NCI-H1694 (cell line): ENCODE measurements around the gene ELOVL6.
"Not testable (repeated sequence)": the region's sequence is repeated elsewhere in the genome, so short reads cannot be mapped to it uniquely, and the experiment has no call there.

Source experiments
- DNase-seq: peaks from one replicate; lab custom pipeline; 2025; lab: John Stamatoyannopoulos, UW

The ELOVL6 gene

DNA sequence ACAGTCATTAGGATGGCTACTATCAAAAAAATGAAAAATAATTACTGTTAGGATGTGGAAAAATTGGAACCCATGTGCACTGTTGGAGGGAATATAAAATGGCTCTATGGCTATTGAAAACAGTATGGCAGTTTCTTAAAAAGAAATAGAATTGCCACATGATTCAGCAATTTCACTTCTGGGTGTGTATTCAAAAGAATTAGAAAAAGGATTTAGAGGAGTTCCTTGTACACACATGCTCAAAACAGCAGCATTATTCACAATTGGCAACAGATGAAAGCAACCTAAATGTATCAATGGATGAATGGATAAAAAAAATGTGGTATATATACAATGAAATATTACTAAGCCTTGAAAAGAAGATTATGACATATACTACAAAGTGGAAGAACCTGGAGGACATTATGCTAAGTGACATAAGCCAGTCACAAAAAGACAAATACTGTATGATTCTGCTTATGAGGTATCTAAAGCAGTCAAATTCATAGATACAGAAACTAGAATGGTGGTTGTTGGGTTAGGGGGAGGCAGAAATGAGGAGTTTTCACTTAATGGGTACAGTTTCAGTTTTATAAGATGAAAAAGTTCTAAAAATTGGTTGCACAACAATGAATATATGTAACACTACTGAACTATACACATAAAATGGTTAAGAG, 123.2 kb downstream of the ELOVL6 start:
- no peak for DNase-seq

- no peak for DNase-seq
Measured at GRCh38 chr4:110074570-110074969, 123.8 kb downstream of the ELOVL6 start.

- DNase-seq, result no peak
Measured at GRCh38 chr4:110073053-110073845, 125.2 kb downstream of the ELOVL6 start.

DNA sequence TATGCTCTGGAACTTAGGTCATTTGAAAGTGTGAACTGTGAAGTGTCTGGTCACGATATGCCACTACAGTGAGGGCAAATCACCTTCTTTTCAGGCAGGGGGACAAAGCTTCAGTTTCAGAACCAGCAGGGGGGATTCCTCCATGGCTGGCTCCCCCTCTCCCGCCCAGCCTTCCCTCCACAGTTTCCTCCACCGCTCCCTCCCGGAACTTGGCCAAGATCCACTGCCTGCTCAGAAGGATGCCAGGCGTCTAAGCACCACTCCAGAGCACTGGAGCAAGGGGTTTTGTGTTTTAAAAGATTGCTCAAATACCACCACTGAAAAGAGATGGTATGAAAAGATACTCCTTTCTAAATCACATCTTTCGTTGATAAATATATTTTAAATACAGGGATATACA, 126.9 kb downstream of the ELOVL6 start:
- no peak for DNase-seq

DNA sequence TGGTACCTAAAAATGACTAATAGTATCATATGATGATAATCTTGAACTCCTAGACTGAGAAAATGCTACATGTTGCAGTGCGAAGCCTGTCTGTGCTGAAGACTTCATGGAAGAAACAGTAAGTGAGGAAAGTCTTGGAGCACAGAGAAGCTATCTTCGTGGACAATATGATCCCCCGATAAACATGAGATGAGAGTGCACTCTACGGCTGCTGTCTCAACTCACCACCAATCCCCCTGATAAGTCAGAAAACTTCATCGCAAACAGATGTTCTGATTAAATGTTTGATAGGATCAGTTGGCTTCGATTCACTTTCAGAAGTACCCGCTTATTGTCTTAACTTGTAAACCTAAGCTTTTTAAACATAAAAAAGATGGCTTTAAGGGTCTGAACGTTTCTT, 130.2 kb downstream of the ELOVL6 start:
- DNase-seq, result no peak

GRCh38 chr4:110064934-110065333, 133.5 kb downstream of the ELOVL6 start:
- no peak for DNase-seq

DNA sequence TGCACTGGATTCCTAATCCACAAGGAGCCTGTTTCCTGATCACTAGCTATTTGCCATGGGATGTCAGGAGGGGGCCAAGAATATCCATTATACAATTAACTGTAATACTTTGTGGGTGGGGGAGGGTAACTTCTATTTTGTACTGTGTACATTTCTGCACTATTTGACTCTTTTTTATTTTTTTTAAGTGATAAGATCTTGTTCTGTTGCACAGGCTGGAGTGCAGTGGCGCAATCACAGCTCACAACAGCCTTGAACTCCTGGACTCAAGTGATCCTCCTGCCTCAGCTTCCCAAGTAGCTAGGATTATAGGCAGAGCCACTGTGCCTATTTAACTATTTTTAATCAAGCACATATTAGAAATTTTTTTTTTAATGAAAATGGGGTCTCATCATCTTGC, 134.1 kb downstream of the ELOVL6 start:
- DNase-seq, result no peak

- no peak for DNase-seq
Measured at GRCh38 chr4:110062166-110062565, 136.2 kb downstream of the ELOVL6 start.

GRCh38 chr4:110061076-110061475, 137.3 kb downstream of the ELOVL6 start:
- DNase-seq, result no peak

- no peak for DNase-seq
Measured at GRCh38 chr4:110059556-110060191, 138.7 kb downstream of the ELOVL6 start.

DNA sequence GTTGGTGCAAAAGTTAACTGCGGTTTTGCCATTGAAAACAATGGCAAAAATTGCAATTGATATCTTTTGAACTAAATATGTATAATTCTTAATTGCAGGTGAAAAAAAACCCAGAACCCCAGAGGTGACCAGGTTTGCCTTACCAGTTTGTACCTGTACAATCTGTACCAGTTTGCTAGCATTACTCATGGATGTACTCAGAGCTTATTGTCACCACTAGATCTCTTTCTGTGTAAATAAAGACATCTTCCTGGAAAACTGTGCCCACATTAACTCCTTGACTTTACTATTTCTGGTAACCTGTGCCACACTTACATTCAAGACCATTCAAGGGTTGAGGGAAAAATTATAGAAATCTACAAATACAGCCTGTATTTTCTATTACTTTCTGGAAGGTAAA, 139.7 kb downstream of the ELOVL6 start:
- no peak for DNase-seq

GRCh38 chr4:110055158-110055768, 143.2 kb downstream of the ELOVL6 start:
- no peak for DNase-seq

GRCh38 chr4:110049951-110050925, 148.2 kb downstream of the ELOVL6 start:
- no peak for DNase-seq

DNA sequence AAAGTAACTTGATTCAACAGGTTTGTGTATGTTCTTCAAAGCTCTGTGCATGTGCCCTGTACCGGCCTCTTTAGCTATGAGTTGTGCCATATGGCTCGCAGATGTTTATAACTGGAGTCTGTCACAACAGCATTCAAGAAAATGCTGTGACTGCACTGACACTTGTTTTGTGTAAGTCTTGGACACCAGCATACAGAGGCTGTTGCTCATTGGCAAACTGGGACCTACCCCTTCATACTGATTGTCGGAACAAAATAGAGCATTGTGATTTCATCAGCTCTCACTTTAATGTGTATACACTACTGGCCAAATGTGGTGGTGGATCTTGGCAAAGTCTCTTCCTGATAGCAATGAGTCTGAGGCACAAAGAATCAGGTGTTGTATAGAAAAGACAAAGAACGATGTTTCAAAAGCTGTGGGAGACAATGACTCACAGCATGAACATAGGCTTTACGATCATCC, 151.8 kb downstream of the ELOVL6 start:
- no peak for DNase-seq

GRCh38 chr4:110042545-110043517, 155.6 kb downstream of the ELOVL6 start:
- no peak for DNase-seq

DNA sequence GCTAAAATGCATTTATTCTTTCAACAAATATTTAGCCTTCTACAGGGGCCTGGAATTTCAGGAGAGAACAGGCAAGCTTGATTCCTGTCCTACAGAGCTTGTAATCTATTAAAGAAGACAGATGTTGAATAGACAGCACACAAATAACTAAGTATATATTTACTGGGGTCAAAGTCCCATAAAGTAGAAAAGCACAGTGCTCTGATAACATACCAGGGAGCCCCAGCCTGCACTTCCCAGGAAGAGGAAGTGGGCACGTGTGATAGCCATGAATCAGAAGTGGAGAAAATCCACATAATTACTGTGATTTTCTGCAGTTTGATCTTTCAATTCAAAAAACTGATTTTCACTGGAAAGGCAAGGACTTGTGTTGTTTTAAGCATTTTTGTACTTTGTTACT, 156.7 kb downstream of the ELOVL6 start:
- no peak for DNase-seq

DNA sequence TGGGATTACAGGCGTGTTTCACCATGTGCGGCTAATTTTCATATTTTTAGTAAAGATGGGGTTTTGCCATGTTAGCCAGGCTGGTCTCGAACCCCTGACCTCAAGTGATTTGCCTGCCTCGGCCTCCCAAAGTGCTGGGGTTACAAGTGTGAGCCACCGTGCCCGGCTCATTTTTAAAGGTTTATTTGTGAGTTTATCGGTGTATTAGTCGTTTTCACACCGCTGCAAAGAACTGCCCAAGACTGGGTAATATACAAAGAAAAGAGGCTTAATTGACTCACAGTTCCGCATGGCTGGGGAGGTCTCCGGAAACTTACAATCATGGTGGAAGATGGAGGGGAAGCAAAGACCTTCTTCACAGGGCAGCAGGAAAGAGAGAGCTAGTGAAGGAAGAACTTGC, 159.3 kb downstream of the ELOVL6 start:
- not testable (repeated sequence) for DNase-seq

DNA sequence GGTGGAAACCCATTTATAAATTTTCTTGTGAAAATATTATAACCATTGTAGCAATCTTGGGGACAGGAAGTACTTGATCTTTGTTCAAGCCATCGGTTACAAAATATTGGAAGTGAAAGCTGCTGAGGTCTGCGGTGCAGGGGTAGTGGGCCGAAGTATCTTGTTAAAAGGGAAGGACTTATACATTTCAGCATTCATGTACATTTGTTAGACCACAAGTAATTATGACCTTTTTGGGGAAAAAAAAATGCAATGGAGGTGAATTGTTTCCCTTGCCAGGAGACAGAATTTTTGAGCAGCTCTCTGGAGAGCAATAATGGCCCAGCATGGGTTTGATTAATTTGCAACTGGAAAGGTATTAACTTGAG, 164.4 kb downstream of the ELOVL6 start:
- DNase-seq, result no peak

DNA sequence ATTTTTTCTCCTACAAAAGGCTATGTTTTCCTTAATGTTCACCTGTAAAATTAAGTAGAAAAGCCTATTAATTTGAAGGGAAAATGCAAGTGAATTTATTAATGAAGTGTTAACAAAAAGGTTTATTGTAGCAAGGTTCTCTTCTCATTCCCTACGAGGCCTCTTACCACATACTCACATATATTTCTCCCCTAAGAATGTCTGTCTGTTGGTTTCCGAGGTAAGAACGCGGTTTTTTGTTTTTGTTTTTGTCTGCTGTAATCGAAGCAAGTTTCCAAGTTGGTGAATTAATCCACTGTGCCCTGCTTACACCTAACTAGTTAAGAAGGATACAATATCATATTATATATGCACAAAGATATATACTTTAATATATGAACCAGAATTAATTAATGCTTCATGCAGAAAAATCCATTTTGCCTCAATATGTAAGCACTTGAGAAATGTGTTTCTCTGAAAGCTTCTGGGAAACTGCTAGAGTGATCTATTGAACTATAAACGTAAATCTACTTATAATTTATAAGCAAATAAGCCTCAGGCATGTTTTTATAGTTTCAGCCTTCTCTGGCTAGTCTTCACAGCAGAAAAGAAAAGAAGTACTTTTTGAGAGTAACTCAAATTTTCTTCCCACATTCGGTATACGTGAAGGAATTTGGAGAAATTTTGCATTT, 164.9 kb downstream of the ELOVL6 start:
- DNase-seq, result no peak

DNA sequence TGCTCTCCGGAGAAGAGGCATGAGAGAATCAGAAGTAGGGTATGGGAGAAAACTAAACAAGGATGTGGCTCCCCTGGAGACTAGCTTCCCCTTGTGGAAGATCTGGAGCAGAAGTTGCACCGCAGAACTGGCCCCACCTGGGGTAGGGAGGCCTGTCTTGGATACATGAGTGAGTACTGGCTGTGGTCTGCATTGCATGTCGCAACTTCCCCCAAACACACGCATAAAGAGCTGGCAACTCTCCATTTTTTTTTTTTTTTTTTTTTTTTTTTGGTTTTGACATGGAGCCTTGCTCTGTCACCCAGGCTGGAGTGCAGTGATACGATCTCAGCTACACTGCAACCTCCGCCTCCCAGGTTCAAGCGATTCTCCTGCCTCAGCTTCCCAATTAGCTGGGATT, 165.8 kb downstream of the ELOVL6 start:
- DNase-seq, result no peak
